ENCODE results near the gene FGFBP2.

Gene FGFBP2

GRCh38 chr4:15944895-15945294 lies 18.1 kb downstream of the FGFBP2 start:
- H3K4me3 ChIP-seq (ENCODE audit: low read length) = no peak overlapping the region
- no peak for TF ChIP-seq CTCF (conservative IDR thresholded peaks at IDR 0.05; ENCODE audit: low read length)
- no peak for DNase-seq (ENCODE audit: low read depth)

GRCh38 chr4:15942283-15942682 lies 20.7 kb downstream of the FGFBP2 start:
- no peak for TF ChIP-seq CTCF (conservative IDR thresholded peaks at IDR 0.05; ENCODE audit: low read length)
- DNase-seq (ENCODE audit: low read depth) = no peak
- no peak overlapping the region for H3K4me3 ChIP-seq (ENCODE audit: low read length)

- no peak for DNase-seq (ENCODE audit: low read depth)
- H3K4me3 ChIP-seq (ENCODE audit: low read length) = no peak within 1 kb of the TSS
- TF ChIP-seq CTCF (conservative IDR thresholded peaks at IDR 0.05; ENCODE audit: low read length) = no peak
Observed at GRCh38 chr4:15938640-15939039, 24.3 kb downstream of the FGFBP2 start, which contains the start of gene FGFBP1. TSS of gene FGFBP1 (minus strand) at chr4:15938740. CDS start at chr4:15936632, 2,108 bp downstream.

- DNase-seq (ENCODE audit: low read depth) = no peak
- H3K4me3 ChIP-seq (ENCODE audit: low read length) = no peak overlapping the region
- no peak for TF ChIP-seq CTCF (conservative IDR thresholded peaks at IDR 0.05; ENCODE audit: low read length)
Observed at GRCh38 chr4:15938182-15938581, 24.8 kb downstream of the FGFBP2 start.

- no peak for DNase-seq (ENCODE audit: low read depth)
- no peak overlapping the region for H3K4me3 ChIP-seq (ENCODE audit: low read length)
- no peak for TF ChIP-seq CTCF (conservative IDR thresholded peaks at IDR 0.05; ENCODE audit: low read length)
Observed at GRCh38 chr4:15936495-15936894, 26.5 kb downstream of the FGFBP2 start.

GRCh38 chr4:15935504-15936402 lies 27.2 kb downstream of the FGFBP2 start:
- no peak for TF ChIP-seq CTCF (conservative IDR thresholded peaks at IDR 0.05; ENCODE audit: low read length)
- H3K4me3 ChIP-seq (ENCODE audit: low read length) = no peak overlapping the region
- no peak for DNase-seq (ENCODE audit: low read depth)

- TF ChIP-seq CTCF (conservative IDR thresholded peaks at IDR 0.05; ENCODE audit: low read length) = no peak
- no peak for DNase-seq (ENCODE audit: low read depth)
- H3K4me3 ChIP-seq (ENCODE audit: low read length) = no peak overlapping the region
Observed at GRCh38 chr4:15934259-15934658, 28.7 kb downstream of the FGFBP2 start.
